DOHH2 (cell line): ENCODE data around the gene NUP98.

Experiments
- CTCF ChIP-seq: fragments of 200-600 bp; sonication (generic); IDR thresholded peaks from one replicate; pipeline ENCODE4 v1.5.1; 2014; ENCODE audit warnings: antibody characterized with exemption, mild to moderate bottlenecking, low read depth, low read length; ENCODE audit not compliant: poor library complexity, severe bottlenecking
- EZH2phosphoT487 ChIP-seq: fragments of 200-600 bp; sonication (generic); IDR thresholded peaks from 2 replicates; pipeline ENCODE4 v1.6.1; 2017; ENCODE audit warnings: borderline replicate concordance, mild to moderate bottlenecking, antibody characterized with exemption, low read length, moderate library complexity, mixed read lengths

GRCh38 chr11:3642071-3642951 is 155.0 kb downstream of the NUP98 start:
- TF ChIP-seq EZH2phosphoT487 = no peak
- no peak for TF ChIP-seq CTCF
